HepG2 (cell line): Measurements from ENCODE around the gene RP2. TPM values are rescaled to one million over a fixed set of nuclear protein-coding genes. Genes with fewer than 3 reads are reported as not detected.

Experiments
- ATAC-seq: fragments of 200-7000 bp; cut with Tn5 transposase; 3 replicates; pipeline ENCODE4 v1.9.1; 2020; ENCODE audit warnings: mild to moderate bottlenecking, moderate library complexity
- BruUV-seq: library from RNA; stranded (reverse); fragments of 400-500 nt; replicated peaks from 2 replicates; lab custom pipeline; 2021; lab: Mats Ljungman, UMichigan
- CTCF ChIA-PET: fragments of 300-600 bp; formaldehyde crosslinking; extraction: SDS; loops from one replicate; lab custom pipeline; 2021; ENCODE audit warnings: low total read pairs, inconsistent platforms, low intra/inter-chr PET ratio; lab: Yijun Ruan, JAX
- POLR2A ChIA-PET: fragments of 350-600 bp; sonication (Branson Sonifier 250); formaldehyde crosslinking; loops from one replicate; lab custom pipeline; 2020; ENCODE audit warnings: antibody characterized with exemption, inconsistent platforms; lab: Yijun Ruan, JAX
- DNase-seq: peaks from one replicate; pipeline ENCODE4 v3.0.0-alpha.2; 2015; ENCODE audit warnings: low spot score
- FAIRE-seq: peaks from 3 replicates; lab custom pipeline; 2011; peaks lifted over from hg19 to GRCh38; lab: Jason Lieb, UNC
- H2AFZ ChIP-seq: one replicate; pipeline ENCODE4 v1.6.1; 2011; ENCODE audit warnings: low read length, inconsistent platforms
- H3K27ac ChIP-seq: fragments of 300-600 bp; 3 replicates; pipeline ENCODE4 v1.8.0; 2011; ENCODE audit warnings: mixed run types, mild to moderate bottlenecking, mixed read lengths, low read length, inconsistent platforms; ENCODE audit not compliant: insufficient read depth; ENCODE audit errors: extremely low read length
- H3K27me3 ChIP-seq, 2 experiments: fragments of 200-600 bp in 1 of 2; 2 replicates in 1 of 2; 3 replicates in 1 of 2; pipeline versions ENCODE4 v1.6.0 to v1.8.0; 2011; ENCODE audit warnings: low read length in 2 of 2, mild to moderate bottlenecking in 2 of 2, moderate library complexity in 2 of 2, inconsistent platforms in 1 of 2; ENCODE audit not compliant: insufficient read depth in 2 of 2, control insufficient read depth in 1 of 2
- H3K36me3 ChIP-seq, 2 experiments: fragments of 200-600 bp in 1 of 2; replicated peaks in 1 of 2; 2 replicates in 1 of 2; 3 replicates in 1 of 2; pipeline versions ENCODE4 v1.5.1 to v1.8.0; 2011; ENCODE audit warnings: low read length in 2 of 2, inconsistent platforms in 1 of 2; ENCODE audit not compliant: insufficient read depth in 2 of 2, control insufficient read depth in 1 of 2
- H3K4me1 ChIP-seq: 2 replicates; pipeline ENCODE4 v1.5.1; 2012; ENCODE audit warnings: low read length, inconsistent platforms; ENCODE audit not compliant: insufficient read depth
- H3K4me2 ChIP-seq: 2 replicates; pipeline ENCODE4 v1.6.0; 2011; ENCODE audit warnings: low read depth, low read length, inconsistent platforms
- H3K4me3 ChIP-seq, 3 experiments: fragments of 200-600 bp in 1 of 3; sonication (generic), shearing (Covaris generic) in 1 of 3; replicated peaks in 1 of 3; 2 replicates each; pipeline ENCODE4 v1.5.1; 2011 to 2016; ENCODE audit warnings: low read length in 3 of 3, inconsistent platforms in 2 of 3, low read depth in 2 of 3, mild to moderate bottlenecking in 2 of 3, control low read depth in 1 of 3, mixed read lengths in 1 of 3; ENCODE audit not compliant: insufficient read depth in 1 of 3
- H3K79me2 ChIP-seq: one replicate; pipeline ENCODE4 v1.6.1; 2011; ENCODE audit warnings: low read length, inconsistent platforms; ENCODE audit not compliant: insufficient read depth
- H3K9ac ChIP-seq: 2 replicates; pipeline ENCODE4 v1.6.0; 2011; ENCODE audit warnings: mild to moderate bottlenecking, low read depth, low read length, inconsistent platforms; ENCODE audit not compliant: insufficient read depth
- H3K9me3 ChIP-seq: 2 replicates; pipeline ENCODE4 v1.5.1; 2012; ENCODE audit warnings: mild to moderate bottlenecking, low read length
- H4K20me1 ChIP-seq: 2 replicates; pipeline ENCODE4 v1.6.0; 2011; ENCODE audit warnings: inconsistent platforms, mild to moderate bottlenecking, low read length, moderate library complexity; ENCODE audit not compliant: insufficient read depth
- PCBP1 ChIP-seq: fragments of 200-400 bp; formaldehyde crosslinking; IDR thresholded peaks from 2 replicates; pipeline ENCODE4 v1.6.1; 2017; ENCODE audit warnings: mild to moderate bottlenecking, low read depth, low read length, borderline replicate concordance
- PHF21A ChIP-seq: sonication (generic); formaldehyde crosslinking; IDR thresholded peaks from 2 replicates; pipeline ENCODE4 v1.5.0; 2020; ENCODE audit warnings: mild to moderate bottlenecking, missing genetic modification reagents
- ZNF30 ChIP-seq: sonication (generic); formaldehyde crosslinking; IDR thresholded peaks from 2 replicates; pipeline ENCODE4 v1.5.0; 2020; ENCODE audit warnings: mild to moderate bottlenecking, missing genetic modification reagents
- ZNF510 ChIP-seq: sonication (generic); formaldehyde crosslinking; IDR thresholded peaks from 2 replicates; pipeline ENCODE4 v1.4.0; 2020; ENCODE audit warnings: low read depth, mild to moderate bottlenecking, missing genetic modification reagents
- ZNF879 ChIP-seq: sonication (generic); formaldehyde crosslinking; IDR thresholded peaks from 2 replicates; pipeline ENCODE4 v1.8.1; 2023; ENCODE audit warnings: missing genetic modification reagents
- ZZZ3 ChIP-seq: sonication (generic); formaldehyde crosslinking; IDR thresholded peaks from 2 replicates; pipeline ENCODE4 v1.4.0; 2020; ENCODE audit warnings: missing genetic modification reagents, mild to moderate bottlenecking, borderline replicate concordance
- WGBS: methylation state at CpG from one replicate; pipeline ENCODE4 v1.1.6; 2017; ENCODE audit warnings: low lambda C conversion rate; 5-methylcytosine and 5-hydroxymethylcytosine counted together
- in situ Hi-C: cut with HindIII; loops from 2 replicates; pipeline ENCODE4 v1.10.0; 2017; ENCODE audit warnings: low pct_unique_long_range_greater_than_20kb; ENCODE audit not compliant: extremely low pct_ligation_motif_present
- intact Hi-C: fragments of 100-400 bp; cut with micrococcal nuclease; formaldehyde crosslinking; loops from one replicate; pipeline ENCODE4 v1.10.0; 2022; ENCODE audit not compliant: unreplicated experiment
- polyA plus RNA-seq, 8 experiments: library from polyadenylated mRNA; depleted of rRNA in 3 of 8; stranded (reverse) in 7 of 8; unstranded in 1 of 8; fragments of >200 nt; fragmentation: Illumina TruSeq in 4 of 8; extraction: Trizol in 4 of 8; gene quantifications; 2 replicates each; pipeline versions ENCODE4 v1.2.1 to v1.2.3, GENCODE V29; 2011 to 2016; ENCODE audit warnings: low read depth in 4 of 8, missing spikeins in 1 of 8, mixed read lengths in 1 of 8; ENCODE audit not compliant: insufficient read depth in 1 of 8
- total RNA-seq, 5 experiments: library from RNA; depleted of rRNA; stranded (reverse); fragments of >200 nt; fragmentation: Illumina TruSeq; extraction: Trizol; gene quantifications; 2 replicates each; pipeline ENCODE4 v1.2.3, GENCODE V29; 2016; ENCODE audit warnings: low read depth in 1 of 5
- TF ChIP-seq, protein P1 (sequence below): sonication (generic); formaldehyde crosslinking; IDR thresholded peaks from 2 replicates; pipeline ENCODE4 v1.8.1; 2022; ENCODE audit warnings: mild to moderate bottlenecking, missing genetic modification reagents

RP2 gene
- total and polyA plus RNA-seq, 2 of the 13 experiments (the other 11 are each of a cell fraction or from before 2014, with no cell fraction given) = 5.0 to 9.9 TPM

DNA sequence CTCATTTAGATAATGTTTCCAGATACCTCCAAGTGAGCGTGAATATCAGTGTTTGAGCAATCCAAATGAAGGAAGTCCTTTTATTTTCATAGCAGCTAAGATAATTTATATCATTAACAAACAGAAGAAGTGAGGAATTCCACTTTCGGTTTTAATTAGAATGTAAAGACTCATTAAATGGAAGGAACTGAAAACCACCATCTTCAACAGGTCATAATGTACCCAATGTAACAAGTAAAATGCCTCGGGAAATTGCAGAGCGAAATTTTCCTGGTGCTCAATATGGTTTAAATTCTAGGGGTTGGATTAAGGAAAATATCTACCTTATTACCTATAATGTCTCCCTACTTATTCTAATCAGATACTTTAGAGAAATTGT lies 44.0 kb upstream of the RP2 start:
- H3K27me3 ChIP-seq = no peaks in the 10 kb centered on the region
- 49% methylated on average over 4 of the region's 4 CpGs for WGBS
- H3K27ac ChIP-seq = no peak overlapping the region
- no peak overlapping the region for H3K9ac ChIP-seq
- no peak for ATAC-seq
- no peak for DNase-seq
- BruUV-seq = no TSS peak
- no peak overlapping the region for H3K4me3 ChIP-seq
- FAIRE-seq = no peak
- no peaks in the 10 kb centered on the region for H4K20me1 ChIP-seq
- CTCF ChIA-PET = no interaction called here
- TF ChIP-seq ZNF510 (CRISPR knock-in tag) (no peak), ZNF879 (CRISPR knock-in tag) (no peak), ZNF30 (CRISPR knock-in tag) (no peak), ZZZ3 (CRISPR knock-in tag) (no peak), PCBP1 (no peak), PHF21A (no peak)
- TF ChIP-seq, protein P1, sequence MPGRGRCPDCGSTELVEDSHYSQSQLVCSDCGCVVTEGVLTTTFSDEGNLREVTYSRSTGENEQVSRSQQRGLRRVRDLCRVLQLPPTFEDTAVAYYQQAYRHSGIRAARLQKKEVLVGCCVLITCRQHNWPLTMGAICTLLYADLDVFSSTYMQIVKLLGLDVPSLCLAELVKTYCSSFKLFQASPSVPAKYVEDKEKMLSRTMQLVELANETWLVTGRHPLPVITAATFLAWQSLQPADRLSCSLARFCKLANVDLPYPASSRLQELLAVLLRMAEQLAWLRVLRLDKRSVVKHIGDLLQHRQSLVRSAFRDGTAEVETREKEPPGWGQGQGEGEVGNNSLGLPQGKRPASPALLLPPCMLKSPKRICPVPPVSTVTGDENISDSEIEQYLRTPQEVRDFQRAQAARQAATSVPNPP (CRISPR knock-in tag) = no peak
- H3K4me2 ChIP-seq = no peak overlapping the region
- in situ Hi-C loops = no loop called here
- no peaks in the 10 kb centered on the region for H3K9me3 ChIP-seq
- intact Hi-C loops = no loop called here
- no peaks in the 10 kb centered on the region for H3K79me2 ChIP-seq
- H3K36me3 ChIP-seq = no peaks in the 10 kb centered on the region
- H3K4me1 ChIP-seq = peaks cover 22% of the 10 kb centered on the region
- no peak overlapping the region for H2AFZ ChIP-seq
- POLR2A ChIA-PET = no interaction called here
